ENCODE measurements around the gene SPRY2.

The SPRY2 gene

GRCh38 chr13:80296638-80297037 lies 44.3 kb downstream of the SPRY2 start:
- TF ChIP-seq ESRRG (CRISPR knock-in tag; IDR thresholded peaks at IDR 0.05) (no peak), OSR1 (CRISPR knock-in tag; IDR thresholded peaks at IDR 0.05) (no peak), CSDC2 (CRISPR knock-in tag; IDR thresholded peaks at IDR 0.05) (no peak), ISL1 (CRISPR knock-in tag; IDR thresholded peaks at IDR 0.05) (no peak), TSHZ2 (CRISPR knock-in tag; IDR thresholded peaks at IDR 0.05) (no peak), POU6F1 (CRISPR knock-in tag; IDR thresholded peaks at IDR 0.05; ENCODE audit: borderline replicate concordance, low read depth) (no peak), ZFP30 (CRISPR knock-in tag; IDR thresholded peaks at IDR 0.05) (no peak), ZNF8 (CRISPR knock-in tag; IDR thresholded peaks at IDR 0.05) (no peak), TOX (CRISPR knock-in tag; IDR thresholded peaks at IDR 0.05; ENCODE audit: borderline replicate concordance) (no peak), RARB (CRISPR knock-in tag; IDR thresholded peaks at IDR 0.05) (no peak), CREB5 (CRISPR knock-in tag; IDR thresholded peaks at IDR 0.05; ENCODE audit: low read depth) (no peak)
- no peak for ATAC-seq

GRCh38 chr13:80290591-80290990 lies 50.3 kb downstream of the SPRY2 start:
- no peak for ATAC-seq
- TF ChIP-seq ZC3H10 (CRISPR knock-in tag; IDR thresholded peaks at IDR 0.05) (no peak), RARB (CRISPR knock-in tag; IDR thresholded peaks at IDR 0.05) (no peak), OSR1 (CRISPR knock-in tag; IDR thresholded peaks at IDR 0.05) (no peak), ZFP30 (CRISPR knock-in tag; IDR thresholded peaks at IDR 0.05) (no peak), ESRRG (CRISPR knock-in tag; IDR thresholded peaks at IDR 0.05) (no peak), ARNTL (CRISPR knock-in tag; IDR thresholded peaks at IDR 0.05; ENCODE audit: borderline replicate concordance, low read depth) (no peak), TOX (CRISPR knock-in tag; IDR thresholded peaks at IDR 0.05; ENCODE audit: borderline replicate concordance) (no peak), ZFP3 (CRISPR knock-in tag; IDR thresholded peaks at IDR 0.05) (no peak), GLIS3 (CRISPR knock-in tag; IDR thresholded peaks at IDR 0.05) (no peak), CSDC2 (CRISPR knock-in tag; IDR thresholded peaks at IDR 0.05) (no peak), BACH2 (CRISPR knock-in tag; IDR thresholded peaks at IDR 0.05; ENCODE audit: borderline replicate concordance) (no peak), PPARA (CRISPR knock-in tag; IDR thresholded peaks at IDR 0.05; ENCODE audit: borderline replicate concordance) (no peak), TSHZ2 (CRISPR knock-in tag; IDR thresholded peaks at IDR 0.05) (no peak), CREB5 (CRISPR knock-in tag; IDR thresholded peaks at IDR 0.05; ENCODE audit: low read depth) (no peak), CSRNP3 (CRISPR knock-in tag; IDR thresholded peaks at IDR 0.05) (no peak), ISL1 (CRISPR knock-in tag; IDR thresholded peaks at IDR 0.05) (no peak)
